BJ (cell line): ENCODE results near the gene CYREN. TPM values are rescaled to one million over a fixed set of nuclear protein-coding genes. Genes with fewer than 3 reads are reported as not detected.
"Not testable (repeated sequence)": the region's sequence is repeated elsewhere in the genome, so short reads cannot be mapped to it uniquely, and the experiment has no call there.

Experiments
- CTCF ChIA-PET: fragments of 350-600 bp; formaldehyde crosslinking; extraction: SDS; loops from one replicate; lab custom pipeline; 2021; ENCODE audit warnings: antibody characterized with exemption, inconsistent platforms; lab: Yijun Ruan, JAX
- POLR2A ChIA-PET: fragments of 300-600 bp; sonication (Branson Sonifier 250); formaldehyde crosslinking; extraction: SDS; loops from one replicate; lab custom pipeline; 2021; ENCODE audit warnings: antibody characterized with exemption; lab: Charles Lee
- DNase-seq: peaks from one replicate; pipeline ENCODE4 v3.0.0-alpha.2; 2011; ENCODE audit warnings: low read depth
- H3K27me3 ChIP-seq: 2 replicates; pipeline ENCODE4 v1.6.0; 2011; ENCODE audit warnings: low read length; ENCODE audit not compliant: control insufficient read depth, insufficient read depth
- H3K36me3 ChIP-seq: 2 replicates; pipeline ENCODE4 v1.5.1; 2011; ENCODE audit warnings: low read length; ENCODE audit not compliant: control insufficient read depth, insufficient read depth
- H3K4me3 ChIP-seq: 2 replicates; pipeline ENCODE4 v1.5.1; 2011; ENCODE audit warnings: low read depth, mild to moderate bottlenecking, control low read depth, low read length
- polyA minus RNA-seq: library from RNA; depleted of rRNA, polyadenylated mRNA; stranded (reverse); fragments of >200 nt; gene quantifications from 2 replicates; pipeline ENCODE4 v1.2.3, GENCODE V29; 2011; rRNA and poly(A)+ RNA removed
- polyA plus RNA-seq: library from polyadenylated mRNA; depleted of rRNA; stranded (reverse); fragments of >200 nt; gene quantifications from 2 replicates; pipeline ENCODE4 v1.2.3, GENCODE V29; 2011; rRNA removed
- TF ChIP-seq, protein P1 (sequence below): IDR thresholded peaks from 2 replicates; pipeline ENCODE4 v1.5.1; 2011; ENCODE audit warnings: low read depth, mild to moderate bottlenecking, control low read depth, inconsistent platforms, low read length, moderate library complexity; ENCODE audit not compliant: insufficient read depth

CYREN gene, protein sequence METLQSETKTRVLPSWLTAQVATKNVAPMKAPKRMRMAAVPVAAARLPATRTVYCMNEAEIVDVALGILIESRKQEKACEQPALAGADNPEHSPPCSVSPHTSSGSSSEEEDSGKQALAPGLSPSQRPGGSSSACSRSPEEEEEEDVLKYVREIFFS
- polyA plus RNA-seq (35.4 and 39.4 TPM in 2 replicates), polyA minus RNA-seq (27.5 and 30.8 TPM in 2 replicates)

DNA sequence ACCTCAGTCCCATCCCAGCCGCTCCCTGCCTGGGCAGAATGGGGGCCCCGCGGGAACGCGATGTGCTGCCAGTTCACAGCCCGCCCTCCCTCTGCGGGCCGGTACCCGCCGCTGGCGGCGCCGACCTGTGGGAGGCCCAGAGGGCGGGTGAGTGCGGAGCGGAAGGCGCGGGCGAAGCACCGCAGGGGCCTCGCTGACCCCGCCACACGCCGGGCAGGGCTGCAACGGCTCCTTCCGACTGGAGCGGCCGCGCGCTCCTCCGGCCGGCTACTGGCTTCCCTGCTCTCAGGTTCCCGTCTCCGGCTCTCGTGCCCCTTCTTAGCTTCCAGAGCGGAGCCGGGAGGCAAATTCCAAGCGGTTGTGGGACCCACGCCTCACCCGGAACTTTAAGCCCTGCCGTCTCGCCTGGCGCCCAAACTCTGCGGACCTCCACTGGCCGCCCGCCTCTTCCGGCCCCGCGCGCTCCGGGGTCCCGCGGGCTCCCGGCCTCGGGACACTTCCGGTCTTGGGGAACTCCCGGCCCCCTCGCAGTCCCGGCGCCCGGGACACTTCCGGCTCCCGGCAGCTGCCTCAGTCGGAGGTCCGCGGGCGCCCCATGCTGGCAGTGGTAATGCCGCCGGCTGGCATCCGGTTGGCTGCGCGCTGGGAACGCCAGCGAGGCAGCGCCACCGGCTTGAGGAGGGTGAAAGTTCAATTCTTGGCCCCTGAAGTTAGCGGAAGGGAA, at the start of gene CYREN:
Gene CYREN, minus strand, starts transcription at position 434 of the 724 bp plus-strand sequence. CDS start 1,785 bp downstream, outside the sequence.
- TF ChIP-seq, protein P1, sequence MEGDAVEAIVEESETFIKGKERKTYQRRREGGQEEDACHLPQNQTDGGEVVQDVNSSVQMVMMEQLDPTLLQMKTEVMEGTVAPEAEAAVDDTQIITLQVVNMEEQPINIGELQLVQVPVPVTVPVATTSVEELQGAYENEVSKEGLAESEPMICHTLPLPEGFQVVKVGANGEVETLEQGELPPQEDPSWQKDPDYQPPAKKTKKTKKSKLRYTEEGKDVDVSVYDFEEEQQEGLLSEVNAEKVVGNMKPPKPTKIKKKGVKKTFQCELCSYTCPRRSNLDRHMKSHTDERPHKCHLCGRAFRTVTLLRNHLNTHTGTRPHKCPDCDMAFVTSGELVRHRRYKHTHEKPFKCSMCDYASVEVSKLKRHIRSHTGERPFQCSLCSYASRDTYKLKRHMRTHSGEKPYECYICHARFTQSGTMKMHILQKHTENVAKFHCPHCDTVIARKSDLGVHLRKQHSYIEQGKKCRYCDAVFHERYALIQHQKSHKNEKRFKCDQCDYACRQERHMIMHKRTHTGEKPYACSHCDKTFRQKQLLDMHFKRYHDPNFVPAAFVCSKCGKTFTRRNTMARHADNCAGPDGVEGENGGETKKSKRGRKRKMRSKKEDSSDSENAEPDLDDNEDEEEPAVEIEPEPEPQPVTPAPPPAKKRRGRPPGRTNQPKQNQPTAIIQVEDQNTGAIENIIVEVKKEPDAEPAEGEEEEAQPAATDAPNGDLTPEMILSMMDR: peak; percentile 67
- POLR2A ChIA-PET: no interaction called here
- peaks cover 21% of the 10 kb centered on the region for H3K36me3 ChIP-seq
- DNase-seq: no peak
- no peaks in the 10 kb centered on the region for H3K27me3 ChIP-seq
- peak within 1 kb of the TSS; percentile 82 for H3K4me3 ChIP-seq
- CTCF ChIA-PET: interaction anchor here (0.6 to 3.9 kb wide), 18 partner anchors 10 to 1025 kb away, joined by 3 to 17 read pairs (median 4); partner anchors contain the start of gene AGBL3

DNA sequence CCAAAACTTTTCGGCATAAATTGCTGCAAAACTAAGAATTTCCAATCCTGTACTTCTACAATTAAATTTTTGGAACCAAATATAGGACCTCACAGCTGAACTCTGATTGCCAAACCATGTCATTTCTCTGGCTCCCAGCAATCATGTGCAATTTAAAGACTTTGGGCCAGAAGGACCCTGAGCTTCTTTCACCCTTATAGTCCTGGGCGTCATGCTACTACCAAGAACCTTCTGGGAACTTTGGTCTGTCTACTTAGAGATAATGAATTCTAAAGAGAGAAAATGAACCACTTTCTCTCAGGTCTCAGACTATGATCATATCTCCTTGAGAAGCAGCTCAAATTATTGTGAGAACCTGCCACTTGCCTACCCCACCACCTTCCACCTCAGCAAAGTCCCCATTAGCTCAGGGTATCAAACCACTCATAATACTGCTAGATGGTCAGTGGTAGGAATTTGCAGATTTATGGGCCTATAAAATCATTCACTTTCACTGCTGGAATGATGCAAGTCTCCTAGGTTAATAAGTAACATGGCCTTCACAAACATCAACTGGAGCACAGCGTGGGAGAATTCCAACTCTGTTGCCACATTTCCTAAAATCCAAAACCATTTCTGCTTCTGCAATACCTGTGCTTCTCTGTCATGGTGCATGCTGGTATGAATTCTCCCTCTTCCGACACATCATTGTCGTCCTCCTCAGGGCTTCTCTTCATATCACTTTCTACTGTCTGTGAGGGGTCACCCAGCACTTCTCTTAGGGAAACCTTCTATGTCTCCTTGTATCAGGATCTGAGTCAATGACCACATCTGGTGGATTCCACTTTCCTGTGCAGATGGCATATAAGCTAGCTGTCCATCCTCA, 47.4 kb upstream of the CYREN start:
- ChIA-PET CTCF (interaction anchor here (0.8 to 1.4 kb wide), 4 partner anchors 13 to 63 kb away, joined by 3 to 4 read pairs (median 3); no protein-coding TSS in a partner anchor), POLR2A (no interaction called here)
- TF ChIP-seq, protein P1: no peak
- no peak for DNase-seq
- Histone ChIP-seq H3K36me3 (no peaks in the 10 kb centered on the region), H3K27me3 (0 out of 2 replicates have a peak, but pooled peaks cover 2% of the 10 kb centered on the region), H3K4me3 (no peak overlapping the region)

DNA sequence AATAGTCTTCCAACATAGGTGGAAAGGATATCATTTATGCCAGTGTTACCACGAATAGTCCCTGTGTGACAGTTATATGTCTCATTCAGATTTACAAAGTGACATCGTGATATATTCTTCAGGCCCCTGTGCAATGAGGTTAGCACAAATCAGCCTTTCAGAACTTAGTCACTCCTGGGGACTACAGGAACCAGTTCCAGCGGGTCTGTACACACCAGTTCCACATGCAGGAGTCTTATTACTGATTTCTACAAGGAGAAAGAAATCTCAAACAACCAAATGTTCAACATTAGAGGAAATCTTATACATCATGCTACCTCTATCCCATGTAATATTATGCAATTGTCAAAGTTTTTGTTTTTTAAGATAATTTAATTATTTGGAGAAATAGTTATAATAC, 45.2 kb upstream of the CYREN start:
- Histone ChIP-seq H3K4me3 (no peak overlapping the region), H3K27me3 (0 out of 2 replicates have a peak, but pooled peaks cover 2% of the 10 kb centered on the region), H3K36me3 (no peaks in the 10 kb centered on the region)
- TF ChIP-seq, protein P1: no peak
- DNase-seq: no peak
- POLR2A ChIA-PET: no interaction called here
- CTCF ChIA-PET: no interaction called here

DNA sequence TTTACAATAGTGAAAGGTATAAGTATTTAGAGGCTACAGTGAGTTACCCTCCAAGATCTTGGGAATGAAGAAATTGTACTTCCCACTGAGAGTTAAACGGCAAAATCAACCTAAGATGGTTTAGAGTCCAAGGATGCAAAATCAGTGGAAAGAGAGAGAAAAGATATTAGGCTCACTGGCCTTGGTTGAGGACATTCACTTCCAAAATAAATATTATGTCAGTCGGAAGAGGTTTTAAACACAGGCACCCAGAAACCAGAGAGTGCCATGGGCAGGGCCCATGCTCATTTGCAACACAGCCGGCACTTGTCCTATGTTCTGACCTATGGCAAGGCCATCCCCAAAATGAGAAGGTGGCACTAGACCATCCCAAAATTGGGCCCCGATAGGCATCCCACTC, 44.7 kb upstream of the CYREN start:
- Histone ChIP-seq H3K4me3 (no peak overlapping the region), H3K36me3 (no peaks in the 10 kb centered on the region), H3K27me3 (0 out of 2 replicates have a peak, but pooled peaks cover under 1% of the 10 kb centered on the region)
- no peak for DNase-seq
- ChIA-PET POLR2A (no interaction called here), CTCF (interaction anchor here (0.7 kb wide), 2 partner anchors 27 to 367 kb away, joined by 3 read pairs; no protein-coding TSS in a partner anchor)
- TF ChIP-seq, protein P1: no peak

DNA sequence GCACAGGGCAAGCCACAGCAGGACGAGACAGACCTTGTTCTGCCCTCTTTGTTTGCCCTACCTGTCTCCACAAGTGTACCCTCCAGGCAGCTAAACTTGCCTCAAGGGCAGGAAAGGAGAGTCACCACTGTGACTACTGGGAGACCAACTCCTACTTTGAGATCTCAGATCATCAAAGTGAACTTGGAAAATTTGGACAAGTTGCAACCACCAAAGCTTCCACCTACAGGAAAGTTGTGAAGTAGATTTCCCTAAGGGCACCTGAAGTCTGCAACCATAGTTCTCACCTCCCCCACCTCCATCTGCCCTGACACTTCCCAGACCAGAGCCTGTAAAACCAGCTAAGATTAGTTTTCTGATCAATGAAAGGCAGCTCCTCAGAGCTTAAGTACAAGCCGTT, 43.3 kb upstream of the CYREN start:
- no peak for DNase-seq
- Histone ChIP-seq H3K27me3 (no peaks in the 10 kb centered on the region), H3K36me3 (no peaks in the 10 kb centered on the region), H3K4me3 (no peak overlapping the region)
- CTCF ChIA-PET: no interaction called here
- POLR2A ChIA-PET: no interaction called here
- TF ChIP-seq, protein P1: no peak

DNA sequence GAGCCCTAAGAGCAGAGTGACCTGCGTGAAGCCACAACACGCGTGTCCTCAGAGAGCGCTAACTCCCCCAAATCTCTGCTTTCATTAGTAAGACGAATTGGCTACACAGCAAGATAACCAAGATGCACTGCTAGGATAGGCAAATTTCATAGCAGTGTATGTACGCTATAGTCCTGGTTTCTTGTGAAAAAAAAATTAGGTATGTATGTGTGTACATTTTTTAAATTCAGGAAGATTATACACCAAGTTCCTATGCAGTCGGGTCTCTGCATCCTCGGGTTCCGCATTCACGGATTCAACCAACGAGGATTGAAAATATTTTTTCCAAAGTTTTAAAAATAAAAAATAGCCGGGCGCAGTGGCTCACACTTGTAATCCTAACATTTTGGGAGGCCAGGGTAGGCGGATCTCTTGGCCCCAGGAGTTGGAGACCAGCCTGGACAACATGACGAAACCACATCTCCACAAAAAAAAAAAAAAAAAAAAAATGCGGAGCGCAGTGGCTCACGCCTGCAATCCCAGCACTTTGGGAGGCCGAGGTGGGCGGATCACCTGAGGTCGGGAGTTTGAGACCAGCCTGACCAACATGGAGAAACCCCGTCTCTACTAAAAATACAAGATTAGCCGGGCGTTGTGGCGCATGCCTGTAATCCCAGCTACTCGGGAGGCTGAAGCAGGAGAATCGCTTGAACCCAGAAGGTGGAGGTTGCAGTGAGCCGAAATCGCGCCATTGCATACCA, 41.6 kb upstream of the CYREN start:
- H3K4me3 ChIP-seq: peak overlapping the region; percentile 74
- not testable (repeated sequence) for DNase-seq, H3K36me3 ChIP-seq, H3K27me3 ChIP-seq
- POLR2A ChIA-PET: interaction anchor here (0.6 kb wide), 1 partner anchor 473 kb away, joined by 3 read pairs; no protein-coding TSS in a partner anchor
- CTCF ChIA-PET: interaction anchor here (1.0 to 1.2 kb wide), 2 partner anchors 522 to 780 kb away, joined by 3 read pairs; no protein-coding TSS in a partner anchor
